Measurements from ENCODE around the gene CLSTN2. TPM values are rescaled to one million over a fixed set of nuclear protein-coding genes. Genes with fewer than 3 reads are reported as not detected.

CLSTN2 gene
- total RNA-seq, 1 experiment from 2014 or later = not detected

- Histone ChIP-seq H4K20me1 (ENCODE audit: insufficient read depth) (no peaks in the 10 kb centered on the region), H3K27ac (no peak overlapping the region), H3K4me1 (replicated peaks; ENCODE audit: insufficient read depth) (peaks cover 10% of the 10 kb centered on the region; the same call in 1 of the 2 replicates), H3K4me2 (no peak overlapping the region), H3K9me3 (ENCODE audit: insufficient read depth, low read depth) (no peaks in the 10 kb centered on the region), H3K9me2 (ENCODE audit: insufficient read depth) (no peaks in the 10 kb centered on the region), H3K79me2 (ENCODE audit: low read depth) (no peaks in the 10 kb centered on the region), H3K27me3 (ENCODE audit: insufficient read depth, low read depth) (no peaks in the 10 kb centered on the region), H3K36me3 (ENCODE audit: low read depth) (no peaks in the 10 kb centered on the region), H2AFZ (no peak overlapping the region), H3F3A (ENCODE audit: insufficient read depth, low read depth) (peaks cover 5% of the 10 kb centered on the region; the same call in 1 of the 2 replicates), H3K4me3 (no peak overlapping the region)
- TF ChIP-seq CTCF (conservative IDR thresholded peaks at IDR 0.05) = no peak
- no peak for TF ChIP-seq EZH2 (IDR thresholded peaks at IDR 0.05; ENCODE audit: low read depth)
- CTCF ChIA-PET = no interaction called here
- no peak for DNase-seq
- BruUV-seq (replicated peaks) = no TSS peak
- POLR2A ChIA-PET (ENCODE audit: unreplicated experiment) = no interaction called here
- intact Hi-C loops (cut with micrococcal nuclease; ENCODE audit: unreplicated experiment) = no loop called here
Observed at GRCh38 chr3:140576449-140576848, 641.5 kb downstream of the CLSTN2 start.

- intact Hi-C loops (cut with micrococcal nuclease; ENCODE audit: unreplicated experiment) = no loop called here
- no peaks in the 10 kb centered on the region for H3K9me3 ChIP-seq (ENCODE audit: insufficient read depth, low read depth)
- TF ChIP-seq CTCF (conservative IDR thresholded peaks at IDR 0.05) = no peak
- ChIA-PET CTCF (no interaction called here), POLR2A (ENCODE audit: unreplicated experiment) (no interaction called here)
- peaks cover 5% of the 10 kb centered on the region; the same call in 1 of the 2 replicates for H3F3A ChIP-seq (ENCODE audit: insufficient read depth, low read depth)
- H4K20me1 ChIP-seq (ENCODE audit: insufficient read depth) = no peaks in the 10 kb centered on the region
- no peak overlapping the region for H2AFZ ChIP-seq
- no peaks in the 10 kb centered on the region for H3K79me2 ChIP-seq (ENCODE audit: low read depth)
- no peak for DNase-seq
- H3K4me1 ChIP-seq (replicated peaks; ENCODE audit: insufficient read depth) = peaks cover 10% of the 10 kb centered on the region; the same call in 1 of the 2 replicates
- no peaks in the 10 kb centered on the region for H3K36me3 ChIP-seq (ENCODE audit: low read depth)
- H3K9me2 ChIP-seq (ENCODE audit: insufficient read depth) = no peaks in the 10 kb centered on the region
- no peak overlapping the region for H3K4me3 ChIP-seq
- H3K4me2 ChIP-seq = no peak overlapping the region
- H3K27ac ChIP-seq = no peak overlapping the region
- no peaks in the 10 kb centered on the region for H3K27me3 ChIP-seq (ENCODE audit: insufficient read depth, low read depth)
- BruUV-seq (replicated peaks) = no TSS peak
Observed at GRCh38 chr3:140577911-140578310, 642.9 kb downstream of the CLSTN2 start.

- Histone ChIP-seq H3K27me3 (ENCODE audit: insufficient read depth, low read depth) (no peaks in the 10 kb centered on the region), H3K4me3 (no peak overlapping the region), H3K9me3 (ENCODE audit: insufficient read depth, low read depth) (no peaks in the 10 kb centered on the region), H3K27ac (no peak overlapping the region), H4K20me1 (ENCODE audit: insufficient read depth) (no peaks in the 10 kb centered on the region), H3K36me3 (ENCODE audit: low read depth) (no peaks in the 10 kb centered on the region), H3K79me2 (ENCODE audit: low read depth) (no peaks in the 10 kb centered on the region), H3F3A (ENCODE audit: insufficient read depth, low read depth) (peaks cover 5% of the 10 kb centered on the region; the same call in 1 of the 2 replicates), H3K4me1 (replicated peaks; ENCODE audit: insufficient read depth) (peaks cover 10% of the 10 kb centered on the region; the same call in 1 of the 2 replicates), H3K4me2 (no peak overlapping the region), H2AFZ (no peak overlapping the region), H3K9me2 (ENCODE audit: insufficient read depth) (no peaks in the 10 kb centered on the region)
- TF ChIP-seq CTCF (conservative IDR thresholded peaks at IDR 0.05) (peak; percentile 37; the same call in 1 of the 2 replicates), EZH2 (IDR thresholded peaks at IDR 0.05; ENCODE audit: low read depth) (no peak)
- no TSS peak for BruUV-seq (replicated peaks)
- CTCF ChIA-PET = no interaction called here
- intact Hi-C loops (cut with micrococcal nuclease; ENCODE audit: unreplicated experiment) = no loop called here
- POLR2A ChIA-PET (ENCODE audit: unreplicated experiment) = interaction anchor here (0.6 kb wide), 1 partner anchor 64 kb away, joined by 9 read pairs; no protein-coding TSS in a partner anchor
- DNase-seq = no peak
Observed at GRCh38 chr3:140579260-140579659, 644.3 kb downstream of the CLSTN2 start.

Data from PC-9 (cell line).